Kasumi-1 (cell line): ENCODE data around the gene FOSL2.

Experiments
- DNase-seq, 2 experiments: peaks; one replicate each; lab custom pipeline; 2025; lab: John Stamatoyannopoulos, UW

The FOSL2 gene

DNA sequence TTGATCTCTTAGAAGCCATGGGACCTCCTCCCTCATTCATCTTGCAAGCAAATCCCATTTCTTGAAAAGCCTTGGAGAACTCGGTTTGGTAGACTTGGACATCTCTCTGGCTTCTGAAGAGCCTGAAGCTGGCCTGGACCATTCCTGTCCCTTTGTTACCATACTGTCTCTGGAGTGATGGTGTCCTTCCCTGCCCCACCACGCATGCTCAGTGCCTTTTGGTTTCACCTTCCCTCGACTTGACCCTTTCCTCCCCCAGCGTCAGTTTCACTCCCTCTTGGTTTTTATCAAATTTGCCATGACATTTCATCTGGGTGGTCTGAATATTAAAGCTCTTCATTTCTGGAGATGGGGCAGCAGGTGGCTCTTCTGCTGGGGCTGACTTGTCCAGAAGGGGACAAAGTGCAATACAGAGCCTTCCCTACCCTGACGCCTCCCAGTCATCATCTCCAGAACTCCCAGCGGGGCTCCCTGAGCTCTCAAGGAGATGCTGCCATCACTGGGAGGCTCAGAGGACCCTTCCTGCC, 20.0 kb downstream of the FOSL2 start:
- no peak for DNase-seq

DNA sequence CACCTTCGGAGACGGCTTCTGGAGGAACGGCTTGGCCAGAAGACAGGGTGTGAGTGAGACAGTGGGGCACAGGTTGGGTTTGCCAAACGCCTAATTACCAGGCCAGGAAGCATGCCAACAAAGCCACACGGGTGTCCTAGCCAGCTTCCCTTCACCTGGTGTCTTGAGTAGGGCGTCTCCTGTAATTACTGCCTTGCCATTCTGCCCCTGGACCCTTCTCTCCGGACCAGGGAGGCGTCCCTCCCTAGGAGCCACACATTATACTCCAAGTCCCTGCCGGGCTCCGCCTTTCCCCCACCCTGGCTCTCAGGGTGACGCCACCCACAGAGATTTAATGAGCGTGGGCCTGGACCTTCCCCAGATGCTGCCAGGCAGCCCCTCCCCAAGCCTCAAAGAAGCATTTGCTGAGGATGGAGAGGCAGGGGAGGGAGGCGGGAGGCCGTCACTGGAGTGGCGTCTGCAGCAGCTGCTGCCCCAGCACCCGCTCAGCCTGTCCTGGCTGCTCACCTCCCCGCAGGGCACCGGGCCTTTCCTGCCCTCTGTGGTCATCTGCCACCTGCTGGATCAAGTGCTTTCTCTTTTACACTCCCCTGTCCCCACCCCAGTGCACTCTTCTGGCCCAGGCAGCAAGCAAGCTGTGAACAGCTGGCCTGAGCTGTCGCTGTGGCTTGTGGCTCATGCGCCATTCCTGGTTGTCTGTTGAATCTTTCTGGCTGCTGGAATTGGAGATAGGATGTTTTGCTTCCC, 20.7 kb downstream of the FOSL2 start:
- DNase-seq: no peak

DNA sequence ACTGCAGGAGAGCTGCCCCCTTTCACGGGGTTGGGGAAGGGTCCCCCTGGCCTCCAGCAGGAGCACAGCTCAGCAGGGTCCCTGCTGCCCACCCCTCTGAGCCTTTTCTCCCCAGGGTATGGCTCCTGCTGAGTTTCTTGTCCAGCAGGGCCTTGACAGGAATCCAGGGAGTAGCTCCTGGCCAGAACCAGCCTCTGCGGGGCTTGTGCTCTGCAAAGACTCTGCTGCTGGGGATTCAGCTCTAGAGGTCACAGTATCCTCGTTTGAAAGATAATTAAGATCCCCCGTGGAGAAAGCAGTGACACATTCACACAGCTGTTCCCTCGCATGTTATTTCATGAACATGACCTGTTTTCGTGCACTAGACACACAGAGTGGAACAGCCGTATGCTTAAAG, 21.2 kb downstream of the FOSL2 start:
- DNase-seq: no peak

DNA sequence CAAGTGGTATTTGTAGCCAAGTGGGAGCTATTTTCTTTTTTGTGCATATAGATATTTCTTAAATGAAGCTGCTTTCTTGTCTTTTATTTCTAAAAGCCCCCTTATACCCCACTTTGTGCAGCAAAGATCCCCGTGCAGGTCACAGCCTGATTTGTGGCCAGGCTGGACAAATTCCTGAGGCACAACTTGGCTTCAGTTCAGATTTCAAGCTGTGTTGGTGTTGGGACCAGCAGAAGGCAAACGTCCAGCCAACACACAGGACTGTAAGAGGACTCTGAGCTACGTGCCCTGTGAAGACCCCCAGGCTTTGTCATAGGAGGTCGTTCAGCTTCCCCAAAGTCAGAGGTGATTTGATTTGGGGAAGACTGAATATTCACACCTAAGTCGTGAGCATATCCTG, 21.9 kb downstream of the FOSL2 start:
- DNase-seq: no peak

DNA sequence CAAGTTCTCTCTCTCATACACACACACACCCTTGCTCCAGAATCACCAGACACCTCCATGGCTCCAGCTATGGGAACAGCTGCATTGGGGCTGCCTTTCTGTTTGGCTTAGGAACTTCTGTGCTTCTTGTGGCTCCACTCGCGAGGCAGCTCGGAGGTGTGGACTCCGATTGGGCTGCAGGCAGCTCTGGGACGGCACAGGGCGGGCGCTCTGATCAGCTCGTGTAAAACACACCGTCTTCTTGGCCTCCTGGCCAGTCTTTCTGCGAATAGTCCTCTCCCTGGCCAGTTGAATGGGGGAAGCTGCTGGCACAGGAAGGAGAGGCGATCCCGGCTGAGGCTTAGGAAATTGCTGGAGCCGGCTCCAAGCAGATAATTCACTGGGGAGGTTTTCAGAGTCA, 22.4 kb downstream of the FOSL2 start:
- DNase-seq: no peak

DNA sequence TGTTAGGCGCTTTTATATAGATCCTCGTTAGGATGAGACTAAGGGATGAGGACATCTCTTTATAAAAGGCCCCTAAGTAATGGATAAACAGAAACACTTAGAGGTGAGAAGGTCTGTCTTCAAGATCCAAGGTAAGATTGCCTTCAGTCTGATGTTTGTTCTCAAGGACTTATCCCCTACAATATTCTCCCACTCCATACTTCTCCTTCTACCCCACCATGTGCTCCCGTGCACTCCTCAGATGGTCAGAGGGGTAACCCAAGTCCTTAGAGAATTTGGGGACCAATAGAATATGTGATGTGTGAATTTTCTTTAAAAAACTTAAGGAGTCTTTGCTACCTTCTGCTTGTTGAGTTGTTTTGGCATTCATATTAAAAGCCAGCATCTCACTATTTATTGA, 23.1 kb downstream of the FOSL2 start:
- no peak for DNase-seq

DNA sequence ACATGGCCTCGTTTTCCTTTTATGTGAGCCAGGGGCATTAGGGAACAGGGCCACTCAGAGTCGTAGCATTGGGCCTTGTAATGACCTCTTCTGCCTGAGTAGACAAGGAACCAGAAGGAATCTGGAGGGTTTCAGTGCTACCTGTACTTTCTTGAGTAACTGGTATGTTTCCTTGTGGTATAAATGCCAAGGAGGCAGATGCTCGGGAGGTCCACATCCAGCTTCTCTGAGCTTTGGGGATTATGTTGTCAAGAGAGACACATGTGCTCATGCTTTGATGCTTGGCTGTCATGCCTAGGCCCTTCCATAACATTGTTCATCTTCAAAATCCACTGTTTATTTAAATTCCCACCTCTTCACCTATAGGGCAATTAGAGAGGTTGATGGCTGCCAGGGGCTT, 26.3 kb downstream of the FOSL2 start:
- no peak for DNase-seq

DNA sequence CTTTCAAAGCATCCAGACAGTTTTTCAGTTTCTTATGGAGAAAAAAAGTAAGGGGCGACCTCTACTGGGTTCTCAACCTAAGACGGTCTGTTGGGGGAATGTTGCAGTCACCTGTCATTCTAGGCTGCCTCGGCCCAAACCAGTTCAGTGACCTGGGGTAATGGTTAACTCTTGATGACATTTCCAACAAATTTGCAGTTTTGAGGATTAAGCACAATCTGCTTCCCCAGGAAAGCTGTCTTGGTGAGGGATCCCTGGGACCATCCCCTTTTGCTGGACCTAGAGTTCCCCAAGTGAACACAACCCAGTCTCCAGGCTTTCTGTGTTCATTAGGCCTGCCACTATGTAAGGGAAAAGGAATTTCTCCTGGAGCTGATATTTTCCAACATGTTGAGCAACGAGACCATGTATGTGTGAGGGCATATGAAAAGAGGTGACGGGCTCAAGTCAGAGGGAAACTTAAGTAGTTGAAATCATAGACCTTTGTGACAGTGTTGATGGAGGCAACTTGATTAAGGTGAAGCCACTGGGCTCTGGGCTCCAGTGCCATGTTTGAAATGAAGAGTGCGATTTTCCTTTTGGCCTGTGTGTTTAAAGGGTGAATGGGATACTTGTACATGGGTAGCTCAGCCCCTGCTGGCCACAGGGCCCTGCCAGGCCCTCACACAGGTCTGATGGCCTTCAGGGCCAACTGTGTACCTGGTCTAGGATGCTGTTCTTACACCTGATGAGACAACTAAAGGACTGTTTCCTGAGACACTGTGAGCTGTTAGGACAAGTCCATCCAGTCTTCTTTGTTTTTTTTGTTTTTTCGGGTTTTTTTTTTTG, 27.0 kb downstream of the FOSL2 start:
- peak; percentile 21 to 22 for DNase-seq

DNA sequence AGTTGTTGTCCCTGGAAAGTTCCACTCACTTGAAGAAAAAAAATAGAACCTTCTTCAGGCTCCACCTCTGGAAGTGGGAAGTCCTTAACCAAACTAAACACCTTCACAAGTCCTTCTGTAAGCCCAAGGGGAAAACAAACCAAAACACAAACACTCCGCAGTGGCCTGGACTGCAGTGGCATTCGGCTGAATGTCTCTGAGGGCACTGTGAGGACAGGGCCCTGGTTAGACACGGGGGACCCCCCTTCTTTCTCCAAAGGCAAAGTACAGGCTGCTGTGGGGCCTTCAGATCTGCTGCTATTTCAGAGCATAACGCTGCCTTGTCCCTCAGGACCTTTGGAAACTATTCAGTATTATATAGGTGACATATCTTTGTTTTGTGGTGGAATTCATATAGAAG, 28.1 kb downstream of the FOSL2 start:
- no peak for DNase-seq

DNA sequence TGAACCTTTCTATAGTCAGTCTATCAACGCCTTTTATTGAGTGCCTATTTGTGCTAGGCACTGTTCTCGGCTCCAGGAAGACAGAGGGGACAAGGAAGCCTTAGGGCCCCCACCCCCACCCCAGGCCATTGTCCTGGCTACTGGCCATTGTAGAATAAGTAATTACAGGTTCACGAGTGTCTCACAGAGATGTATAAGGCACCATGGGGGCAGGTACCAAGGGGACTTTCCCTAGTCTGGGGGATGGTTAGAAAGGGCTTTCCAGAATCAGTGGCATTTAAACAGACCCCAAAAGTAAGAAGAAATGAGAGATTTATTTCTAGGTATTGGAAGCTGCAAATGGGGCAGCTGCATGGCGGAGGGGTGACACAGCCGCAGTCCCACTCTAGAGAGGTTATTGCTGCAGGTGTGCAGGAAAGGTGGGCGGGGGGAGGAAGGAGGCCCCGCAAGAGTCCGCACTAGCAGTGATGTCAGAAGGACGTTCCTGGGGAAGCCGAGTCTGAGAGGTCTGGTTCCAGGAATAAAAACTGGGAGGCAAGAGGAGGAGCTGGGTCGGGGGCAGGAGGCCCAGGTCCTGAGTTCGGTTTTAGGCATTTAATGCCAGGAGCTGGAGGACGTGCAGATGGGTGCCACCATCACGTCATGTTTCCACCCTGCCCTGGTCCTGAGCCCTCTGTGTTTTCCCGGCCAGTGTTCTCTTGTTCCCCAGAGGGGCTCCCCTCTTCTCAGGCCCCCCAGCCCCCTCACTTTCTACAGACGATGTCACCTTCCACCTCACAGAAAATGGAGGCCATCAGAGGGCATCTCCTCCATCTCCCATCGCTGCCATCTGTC, 30.5 kb downstream of the FOSL2 start:
- no peak for DNase-seq

DNA sequence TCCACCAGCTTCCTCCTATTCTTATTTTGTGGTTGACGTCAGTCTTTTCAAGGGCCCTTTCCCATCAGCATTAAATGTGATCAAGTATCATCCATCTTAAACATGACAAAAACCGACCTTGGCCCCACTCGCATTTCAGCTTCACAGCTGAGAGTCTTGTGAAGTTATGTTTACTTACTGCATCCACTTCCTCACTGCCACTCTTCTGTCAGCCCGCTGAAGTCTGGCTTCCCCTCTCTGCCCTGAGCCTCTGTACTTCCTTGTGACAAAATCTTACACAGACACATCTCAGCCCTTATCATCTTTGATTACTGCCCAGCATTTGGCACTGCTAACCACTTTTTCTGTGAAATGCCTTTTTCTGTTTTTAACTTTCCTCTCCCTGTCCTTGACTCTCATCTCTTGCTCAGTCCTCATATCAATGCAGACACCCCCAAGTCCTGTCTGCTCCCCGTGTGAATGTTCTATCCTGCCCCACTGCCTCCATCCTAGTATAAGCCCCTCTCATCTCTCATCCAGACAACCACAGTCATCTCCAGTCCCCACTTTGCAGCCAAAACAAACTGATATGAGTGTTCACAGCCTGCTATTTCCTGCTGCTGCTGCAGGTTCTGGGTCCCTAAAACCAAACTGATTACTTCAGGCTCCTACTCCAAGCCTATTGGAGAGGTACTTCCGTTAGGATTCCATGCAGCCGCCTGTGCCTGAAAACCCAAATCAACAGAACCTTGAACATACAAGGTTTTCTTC, 31.4 kb downstream of the FOSL2 start:
- DNase-seq: peak; percentile 81 to 83

DNA sequence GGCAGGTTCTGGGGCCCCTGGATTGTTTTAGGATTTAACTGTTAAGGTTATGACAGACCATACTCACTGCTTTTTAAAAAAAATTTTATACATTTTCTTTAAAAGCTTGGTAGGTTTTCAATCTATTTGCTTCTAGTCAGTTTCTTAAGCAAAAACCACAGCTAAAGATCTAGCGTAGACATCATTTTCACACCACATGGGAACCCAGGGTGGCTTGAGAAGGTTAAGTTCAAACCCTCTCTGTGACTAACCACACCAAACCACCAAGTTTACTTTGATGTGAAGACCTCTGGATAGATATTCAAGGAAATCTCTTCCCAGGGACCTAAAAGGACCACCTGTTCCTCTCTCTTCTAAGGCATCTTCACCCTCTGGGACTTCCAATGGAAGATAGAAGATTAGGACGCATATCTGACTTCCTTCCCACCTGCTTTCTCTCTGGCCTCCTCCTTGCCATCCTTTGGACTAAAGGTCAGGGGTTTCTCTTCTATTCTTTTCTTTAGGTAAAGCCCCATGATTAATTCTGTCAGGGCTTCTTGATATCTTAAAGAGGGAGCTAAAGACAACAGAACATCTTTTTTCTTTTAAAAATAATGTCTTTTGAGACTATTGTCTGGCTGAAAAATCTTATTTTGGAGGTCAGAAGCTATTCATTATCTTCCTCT, 32.3 kb downstream of the FOSL2 start:
- DNase-seq: no peak

DNA sequence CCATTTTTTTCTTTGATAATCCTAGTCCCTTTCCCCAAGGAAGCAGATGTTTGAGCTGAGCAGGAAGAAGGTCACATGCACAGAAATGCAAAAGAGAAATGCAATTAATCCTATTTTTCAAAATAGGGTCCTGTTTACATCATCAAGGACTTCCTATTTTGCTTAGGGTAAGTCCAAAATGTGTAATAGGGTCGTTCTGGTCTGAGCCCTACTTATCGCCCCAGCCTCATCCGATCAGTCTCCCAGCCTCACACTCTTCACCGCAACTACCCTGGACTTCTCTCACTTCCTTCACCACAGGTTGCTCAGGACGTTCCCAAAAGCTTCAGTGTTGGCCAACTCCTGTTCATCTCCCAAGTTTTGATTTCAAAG, 32.8 kb downstream of the FOSL2 start:
- DNase-seq: no peak

DNA sequence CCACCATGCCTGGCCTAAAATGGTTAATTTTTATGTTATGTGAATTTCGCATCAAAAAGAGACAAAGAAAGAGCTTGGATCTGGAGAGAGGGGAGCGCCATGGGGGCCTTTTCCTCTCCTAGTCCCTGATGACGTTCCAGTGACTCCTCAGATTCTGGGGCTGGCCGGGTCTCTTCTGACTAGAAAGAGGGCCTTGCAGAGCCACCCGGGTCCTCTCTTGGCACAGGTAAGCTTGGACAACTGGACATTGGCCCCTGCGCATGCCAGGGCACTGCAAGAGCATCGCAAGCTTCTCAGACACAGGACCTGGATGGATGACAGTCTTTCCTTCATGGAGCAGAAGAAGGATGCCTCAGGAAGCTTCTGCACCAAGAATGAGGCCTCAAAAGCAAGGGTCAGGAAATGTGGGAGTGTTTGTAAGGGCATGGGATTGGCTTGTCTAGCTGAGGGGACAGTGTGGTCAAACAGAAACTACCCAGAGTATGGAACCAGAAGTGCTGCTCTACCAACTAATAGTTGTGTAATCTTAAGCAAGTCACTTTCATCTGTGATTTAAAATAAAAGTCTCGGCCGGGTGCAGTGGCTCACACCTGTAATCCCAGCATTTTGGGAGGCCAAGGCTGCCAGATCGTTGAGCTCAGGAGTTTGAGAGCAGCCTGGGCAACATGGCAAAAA, 35.2 kb downstream of the FOSL2 start:
- DNase-seq: no peak

DNA sequence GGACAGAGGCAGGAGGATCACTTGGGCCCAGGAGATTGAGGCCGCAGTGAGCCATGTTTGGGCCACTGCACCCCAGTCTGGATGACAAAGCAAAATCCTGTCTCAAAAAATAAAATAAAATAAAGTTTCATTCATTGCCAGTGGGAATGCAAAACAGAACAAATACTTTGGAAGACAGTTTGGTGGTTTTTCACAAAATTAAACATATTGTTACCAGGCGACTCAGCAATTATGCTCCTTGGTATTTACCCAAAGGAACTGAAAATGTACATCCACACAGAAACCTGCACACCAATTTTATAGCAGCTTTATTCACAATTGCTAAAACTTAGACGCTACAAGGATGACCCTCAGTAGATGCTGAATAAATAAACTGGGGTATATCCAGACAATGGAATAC, 35.8 kb downstream of the FOSL2 start:
- DNase-seq: no peak

DNA sequence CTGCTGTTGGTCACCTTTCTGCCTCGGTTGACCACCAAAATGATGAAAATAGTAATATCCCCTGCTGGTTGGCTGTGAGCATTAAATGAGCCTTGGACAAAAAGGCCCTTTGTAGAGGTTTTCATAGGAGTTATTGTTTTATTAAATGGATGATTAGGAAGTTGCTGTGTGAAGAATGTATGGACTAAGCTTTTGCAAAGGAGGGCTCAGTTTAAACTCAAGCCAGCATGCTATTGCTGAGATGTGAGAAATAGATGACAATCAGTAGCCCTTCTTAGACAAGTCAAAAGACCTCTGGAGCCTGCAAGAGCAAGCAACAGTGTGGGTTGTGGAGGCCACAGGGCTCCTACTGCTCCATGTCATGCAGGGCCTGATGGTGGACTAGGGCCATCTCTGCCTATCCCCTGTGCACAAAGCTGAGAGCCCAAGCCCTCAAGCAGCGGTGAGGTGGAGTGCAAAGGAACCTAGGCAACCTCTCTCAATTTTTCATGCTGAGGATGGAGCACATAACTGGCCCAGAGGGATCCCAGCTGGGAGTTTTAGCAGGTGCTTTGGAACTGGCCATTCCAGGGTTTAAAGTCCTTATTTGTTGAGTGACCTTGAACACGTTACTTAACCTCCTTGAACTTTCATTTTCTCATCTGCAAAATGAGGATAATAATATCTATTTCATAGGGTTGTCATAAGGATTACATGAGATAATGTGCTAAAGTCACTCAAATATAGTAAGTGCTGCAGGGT, 37.1 kb downstream of the FOSL2 start:
- no peak for DNase-seq

DNA sequence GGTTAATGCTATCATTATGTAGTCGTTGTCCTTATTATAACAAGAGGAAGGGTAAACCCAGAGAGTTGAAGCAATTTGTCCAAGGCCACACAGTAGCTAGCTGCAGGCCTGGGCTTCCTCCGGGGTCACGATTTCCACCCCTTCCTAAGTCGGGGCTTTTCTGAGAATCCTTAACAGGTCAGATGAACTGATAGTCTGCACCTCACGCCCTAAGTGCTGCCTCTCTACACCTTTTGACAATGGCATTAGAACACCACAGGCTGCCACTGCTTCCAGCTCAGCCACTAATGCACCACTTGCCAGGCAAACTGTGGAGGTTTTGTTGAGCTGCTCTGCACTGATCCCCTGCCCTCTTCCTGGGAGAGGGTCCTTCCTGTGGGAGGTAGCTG, 37.7 kb downstream of the FOSL2 start:
- DNase-seq: no peak

DNA sequence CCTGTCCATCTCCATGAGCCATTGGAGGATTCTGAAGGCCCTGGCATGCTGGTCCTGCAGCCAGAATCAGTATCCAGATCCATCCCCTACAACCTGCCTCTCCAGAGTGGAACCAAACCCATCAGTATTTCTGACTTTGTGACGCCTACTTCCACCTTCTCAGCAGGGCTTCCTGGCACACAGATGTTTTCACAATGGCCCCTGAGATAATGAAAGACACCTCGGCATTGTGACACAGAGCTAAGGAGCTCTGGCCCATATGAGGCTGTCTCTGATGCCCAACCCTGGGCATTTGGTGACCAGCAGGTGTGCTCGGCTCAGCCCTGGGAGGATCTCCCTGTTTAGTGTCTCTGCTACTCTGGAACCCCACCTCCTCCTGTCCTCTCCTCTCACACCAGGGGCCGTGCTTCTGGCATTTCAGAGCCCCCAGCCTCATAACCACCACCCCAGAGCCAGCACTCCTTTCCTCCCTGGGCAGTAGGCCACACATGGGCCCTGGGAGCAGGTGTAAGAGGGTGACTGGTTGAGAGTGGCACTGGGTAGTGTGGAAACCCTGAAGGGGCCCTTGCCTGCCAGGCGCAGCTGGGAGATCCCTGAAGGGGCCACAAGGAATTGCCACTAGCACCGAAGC, 38.2 kb downstream of the FOSL2 start:
- no peak for DNase-seq

DNA sequence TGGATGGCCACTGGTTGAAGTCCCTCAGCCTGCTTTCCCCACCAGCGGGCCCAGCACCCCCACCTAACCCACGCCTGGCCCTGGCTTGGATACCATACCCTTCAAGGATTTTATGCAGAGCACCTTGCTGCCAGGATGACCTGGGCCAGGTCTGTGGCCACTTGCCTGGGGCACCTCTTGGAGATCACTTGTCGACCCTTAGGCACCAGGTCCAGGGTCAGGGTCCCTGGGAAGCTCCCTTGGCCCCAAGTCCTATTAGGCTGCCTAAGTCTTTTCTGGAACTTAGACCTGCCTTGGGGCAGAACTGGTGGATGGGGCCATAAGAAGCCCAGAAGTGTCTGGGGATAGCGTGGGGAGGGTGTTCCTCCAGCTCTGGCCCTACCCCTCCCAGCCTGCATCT, 39.1 kb downstream of the FOSL2 start:
- no peak for DNase-seq
